GM12878 (cell line): ENCODE measurements around the gene DTD1. TPM values are rescaled to one million over a fixed set of nuclear protein-coding genes. Genes with fewer than 3 reads are reported as not detected.

Experiments used
- ATAC-seq: fragments of 200-7000 bp; cut with Tn5 transposase; 3 replicates; pipeline ENCODE4 v1.9.1; 2020; ENCODE audit warnings: mild to moderate bottlenecking, moderate library complexity
- BruUV-seq: library from RNA; stranded (reverse); fragments of 400-500 nt; replicated peaks from 2 replicates; lab custom pipeline; 2021; lab: Mats Ljungman, UMichigan
- CTCF ChIA-PET: fragments of 300-600 bp; sonication (Branson Sonifier 250); formaldehyde crosslinking; extraction: SDS; loops from one replicate; lab custom pipeline; 2021; ENCODE audit warnings: inconsistent platforms; lab: Yijun Ruan, JAX
- POLR2A ChIA-PET: fragments of 350-600 bp; formaldehyde crosslinking; extraction: SDS; loops from one replicate; lab custom pipeline; 2021; ENCODE audit warnings: inconsistent platforms; lab: Charles Lee
- RAD21 ChIA-PET: fragments of 300-600 bp; sonication (Branson Sonifier 250); formaldehyde crosslinking; loops from one replicate; lab custom pipeline; 2023; ENCODE audit warnings: antibody characterized with exemption; ENCODE audit not compliant: unreplicated experiment; lab: Charles Lee
- SMC1A ChIA-PET: fragments of 300-600 bp; sonication (Branson Sonifier 250); formaldehyde crosslinking; loops from one replicate; lab custom pipeline; 2023; ENCODE audit not compliant: unreplicated experiment, uncharacterized antibody; lab: Charles Lee
- DNase-seq: peaks from one replicate; pipeline ENCODE4 v3.0.0-alpha.2; 2011; ENCODE audit warnings: low read depth, low spot score
- FAIRE-seq: peaks from 3 replicates; lab custom pipeline; 2011; peaks lifted over from hg19 to GRCh38; lab: Jason Lieb, UNC
- H2AFZ ChIP-seq: 2 replicates; pipeline ENCODE4 v1.6.0; 2011; ENCODE audit warnings: low read depth, low read length, control low read depth; ENCODE audit not compliant: control insufficient read depth
- H3K27ac ChIP-seq: 2 replicates; pipeline ENCODE4 v1.5.1; 2011; ENCODE audit warnings: control low read depth; ENCODE audit not compliant: control insufficient read depth, insufficient read depth
- H3K27me3 ChIP-seq, 2 experiments: replicated peaks in 1 of 2; 2 replicates each; pipeline versions ENCODE4 v1.6.0 to v1.6.1; 2011; ENCODE audit warnings: low read length in 1 of 2; ENCODE audit not compliant: control insufficient read depth in 2 of 2, insufficient read depth in 2 of 2
- H3K36me3 ChIP-seq, 2 experiments: 2 replicates each; pipeline ENCODE4 v1.5.1; 2011; ENCODE audit warnings: low read length in 1 of 2; ENCODE audit not compliant: control insufficient read depth in 2 of 2, insufficient read depth in 2 of 2
- H3K4me1 ChIP-seq: 2 replicates; pipeline ENCODE4 v1.6.1; 2011; ENCODE audit warnings: mild to moderate bottlenecking, low read length, moderate library complexity, mixed read lengths; ENCODE audit not compliant: control insufficient read depth, insufficient read depth
- H3K4me2 ChIP-seq: 2 replicates; pipeline ENCODE4 v1.6.0; 2011; ENCODE audit warnings: control low read depth; ENCODE audit not compliant: control insufficient read depth, insufficient read depth
- H3K4me3 ChIP-seq: fragments of 200-600 bp; sonication (generic); 2 replicates; pipeline ENCODE4 v1.5.1; 2016
- H3K79me2 ChIP-seq: 2 replicates; pipeline ENCODE4 v1.6.0; 2011; ENCODE audit warnings: low read length; ENCODE audit not compliant: control insufficient read depth, insufficient read depth
- H3K9ac ChIP-seq: 2 replicates; pipeline ENCODE4 v1.8.0; 2011; ENCODE audit warnings: low read length, control low read depth, mixed read lengths; ENCODE audit not compliant: control insufficient read depth, insufficient read depth
- H3K9me3 ChIP-seq: replicated peaks from 3 replicates; pipeline ENCODE4 v1.5.1; 2011; ENCODE audit warnings: mild to moderate bottlenecking, low read length; ENCODE audit not compliant: control insufficient read depth, insufficient read depth
- H4K20me1 ChIP-seq: 2 replicates; pipeline ENCODE4 v1.6.0; 2011; ENCODE audit not compliant: control insufficient read depth, insufficient read depth
- CHD1 ChIP-seq: IDR thresholded peaks from 2 replicates; pipeline ENCODE4 v1.6.1; 2012; ENCODE audit warnings: low read depth, low read length, improper control_type of control experiment
- EZH2 ChIP-seq: IDR thresholded peaks from 2 replicates; pipeline ENCODE4 v1.6.1; 2012; ENCODE audit warnings: low read depth, mild to moderate bottlenecking, control low read depth, inconsistent platforms, low read length, borderline replicate concordance; ENCODE audit not compliant: control insufficient read depth
- IKZF2 ChIP-seq, 2 experiments: fragments of 450-650 bp; IDR thresholded peaks; 2 replicates each; pipeline ENCODE4 v1.6.1; 2017; ENCODE audit warnings: mild to moderate bottlenecking in 2 of 2, moderate library complexity in 2 of 2
- MEF2A ChIP-seq: IDR thresholded peaks from 2 replicates; pipeline ENCODE4 v1.6.1; 2011; ENCODE audit warnings: low read depth, mild to moderate bottlenecking, low read length, moderate library complexity; ENCODE audit not compliant: insufficient read depth
- NR2F1 ChIP-seq: fragments of 450-650 bp; conservative IDR thresholded peaks from 2 replicates; pipeline ENCODE4 v1.6.1; 2017; ENCODE audit warnings: mild to moderate bottlenecking
- POLR2A ChIP-seq: IDR thresholded peaks from 2 replicates; pipeline ENCODE4 v1.6.1; 2011; ENCODE audit warnings: low read depth, mild to moderate bottlenecking, low read length
- SMAD1 ChIP-seq: fragments of 450-650 bp; IDR thresholded peaks from 2 replicates; pipeline ENCODE4 v1.6.1; 2018; ENCODE audit warnings: mild to moderate bottlenecking, low read depth; ENCODE audit not compliant: partially characterized antibody
- SMAD5 ChIP-seq: IDR thresholded peaks from 2 replicates; pipeline ENCODE4 v1.6.1; 2016; ENCODE audit warnings: antibody characterized with exemption, low read depth
- SP1 ChIP-seq: IDR thresholded peaks from one replicate; pipeline ENCODE4 v1.6.1; 2011; ENCODE audit warnings: low read depth, low read length
- WGBS: methylation state at CpG from one replicate; pipeline ENCODE4 v1.1.6; 2016; ENCODE audit warnings: low lambda C conversion rate; ENCODE audit not compliant: insufficient replicate concordance, insufficient coverage; ENCODE audit errors: missing lambda C conversion rate; 5-methylcytosine and 5-hydroxymethylcytosine counted together
- in situ Hi-C: fragments of 300-500 bp; cut with MboI; formaldehyde crosslinking; loops from 9 replicates; pipeline ENCODE4 v1.14.3; 2018; ENCODE audit warnings: mixed read lengths
- intact Hi-C: fragments of 100-400 bp; cut with micrococcal nuclease; formaldehyde crosslinking; loops from one replicate; pipeline ENCODE4 v1.14.2; 2022; ENCODE audit not compliant: unreplicated experiment
- polyA plus RNA-seq, 11 experiments: library from polyadenylated mRNA; depleted of rRNA in 4 of 11; unstranded in 6 of 11; stranded (reverse) in 5 of 11; fragments of >200 nt; fragmentation: Nextera tagmentation in 4 of 11; fragmentation: Illumina TruSeq in 1 of 11; extraction: Ambion mirVana in 4 of 11; extraction: Trizol in 1 of 11; gene quantifications; 1 replicate in 1 of 11; 2 replicates in 10 of 11; pipeline versions ENCODE4 v1.2.1 to v1.2.3, GENCODE V29; 2011 to 2016; ENCODE audit warnings: inconsistent platforms in 2 of 11, missing spikeins in 2 of 11, low read depth in 1 of 11
- total RNA-seq, 4 experiments: library from RNA; depleted of rRNA in 3 of 4; stranded (reverse); fragments of >200 nt in 3 of 4; fragmentation: Illumina TruSeq in 1 of 4; extraction: Trizol in 1 of 4; gene quantifications; 2 replicates each; pipeline versions ENCODE4 v1.2.1 to v1.2.3, GENCODE V29; 2013 to 2021
- TF ChIP-seq, protein P1 (sequence below): fragments of 450-650 bp; IDR thresholded peaks from 2 replicates; pipeline ENCODE4 v1.6.1; 2016; ENCODE audit warnings: mild to moderate bottlenecking
- TF ChIP-seq, protein P2 (sequence below): fragments of 150-350 bp; IDR thresholded peaks from 2 replicates; pipeline ENCODE4 v1.6.1; 2014; ENCODE audit warnings: mild to moderate bottlenecking, low read depth, low read length
- TF ChIP-seq, protein P3 (sequence below): fragments of 450-650 bp; formaldehyde crosslinking; IDR thresholded peaks from 2 replicates; pipeline ENCODE4 v1.4.0; 2022; ENCODE audit warnings: mild to moderate bottlenecking, moderate library complexity

The DTD1 gene
- total and polyA plus RNA-seq, 10 of the 15 experiments (the other 5 are each of a cell fraction or from before 2014, with no cell fraction given): 24.3 to 99.8 (median 63.3) TPM

DNA sequence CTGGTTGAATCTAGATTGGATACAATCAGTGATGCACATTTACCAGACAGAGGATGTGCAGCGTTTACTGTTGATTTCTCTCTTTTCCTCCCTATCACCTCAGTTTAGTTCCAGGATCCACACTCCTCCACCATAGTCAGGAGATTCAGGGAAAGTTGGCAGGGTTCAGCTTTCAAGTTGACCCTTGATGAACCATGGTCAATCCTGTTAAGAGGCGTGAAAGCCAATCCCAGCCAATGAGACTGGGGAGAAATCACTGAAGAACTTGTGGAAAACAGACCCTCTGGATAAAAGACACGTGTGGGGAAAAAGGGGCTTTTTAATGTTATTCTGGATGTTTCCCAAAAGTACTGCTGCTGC is 206.6 kb downstream of the DTD1 start:
- no peaks in the 10 kb centered on the region for H4K20me1 ChIP-seq
- H3K9me3 ChIP-seq: peaks cover 7% of the 10 kb centered on the region; the same call in 1 of the 3 replicates
- DNase-seq: no peak
- no peaks in the 10 kb centered on the region for H3K36me3 ChIP-seq
- POLR2A ChIA-PET: interaction anchor here (1.0 to 1.4 kb wide), 4 partner anchors 10 to 287 kb away, joined by 3 read pairs; partner anchors contain the start of gene SEC23B
- in situ Hi-C loops: no loop called here
- H3K27ac ChIP-seq: peak overlapping the region; percentile 75
- H3K4me2 ChIP-seq: peak overlapping the region; percentile 95
- TF ChIP-seq SMAD5 (no peak), SMAD1 (no peak), POLR2A (no peak), NR2F1 (no peak), MEF2A (no peak), IKZF2 (IDR thresholded peaks at IDR 0.05) (no peak), CHD1 (no peak), EZH2 (no peak), SP1 (no peak)
- TF ChIP-seq, protein P1, sequence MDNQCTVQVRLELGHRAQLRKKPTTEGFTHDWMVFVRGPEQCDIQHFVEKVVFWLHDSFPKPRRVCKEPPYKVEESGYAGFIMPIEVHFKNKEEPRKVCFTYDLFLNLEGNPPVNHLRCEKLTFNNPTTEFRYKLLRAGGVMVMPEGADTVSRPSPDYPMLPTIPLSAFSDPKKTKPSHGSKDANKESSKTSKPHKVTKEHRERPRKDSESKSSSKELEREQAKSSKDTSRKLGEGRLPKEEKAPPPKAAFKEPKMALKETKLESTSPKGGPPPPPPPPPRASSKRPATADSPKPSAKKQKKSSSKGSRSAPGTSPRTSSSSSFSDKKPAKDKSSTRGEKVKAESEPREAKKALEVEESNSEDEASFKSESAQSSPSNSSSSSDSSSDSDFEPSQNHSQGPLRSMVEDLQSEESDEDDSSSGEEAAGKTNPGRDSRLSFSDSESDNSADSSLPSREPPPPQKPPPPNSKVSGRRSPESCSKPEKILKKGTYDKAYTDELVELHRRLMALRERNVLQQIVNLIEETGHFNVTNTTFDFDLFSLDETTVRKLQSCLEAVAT: no peak
- TF ChIP-seq, protein P2, sequence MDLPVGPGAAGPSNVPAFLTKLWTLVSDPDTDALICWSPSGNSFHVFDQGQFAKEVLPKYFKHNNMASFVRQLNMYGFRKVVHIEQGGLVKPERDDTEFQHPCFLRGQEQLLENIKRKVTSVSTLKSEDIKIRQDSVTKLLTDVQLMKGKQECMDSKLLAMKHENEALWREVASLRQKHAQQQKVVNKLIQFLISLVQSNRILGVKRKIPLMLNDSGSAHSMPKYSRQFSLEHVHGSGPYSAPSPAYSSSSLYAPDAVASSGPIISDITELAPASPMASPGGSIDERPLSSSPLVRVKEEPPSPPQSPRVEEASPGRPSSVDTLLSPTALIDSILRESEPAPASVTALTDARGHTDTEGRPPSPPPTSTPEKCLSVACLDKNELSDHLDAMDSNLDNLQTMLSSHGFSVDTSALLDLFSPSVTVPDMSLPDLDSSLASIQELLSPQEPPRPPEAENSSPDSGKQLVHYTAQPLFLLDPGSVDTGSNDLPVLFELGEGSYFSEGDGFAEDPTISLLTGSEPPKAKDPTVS: no peak
- TF ChIP-seq, protein P3, sequence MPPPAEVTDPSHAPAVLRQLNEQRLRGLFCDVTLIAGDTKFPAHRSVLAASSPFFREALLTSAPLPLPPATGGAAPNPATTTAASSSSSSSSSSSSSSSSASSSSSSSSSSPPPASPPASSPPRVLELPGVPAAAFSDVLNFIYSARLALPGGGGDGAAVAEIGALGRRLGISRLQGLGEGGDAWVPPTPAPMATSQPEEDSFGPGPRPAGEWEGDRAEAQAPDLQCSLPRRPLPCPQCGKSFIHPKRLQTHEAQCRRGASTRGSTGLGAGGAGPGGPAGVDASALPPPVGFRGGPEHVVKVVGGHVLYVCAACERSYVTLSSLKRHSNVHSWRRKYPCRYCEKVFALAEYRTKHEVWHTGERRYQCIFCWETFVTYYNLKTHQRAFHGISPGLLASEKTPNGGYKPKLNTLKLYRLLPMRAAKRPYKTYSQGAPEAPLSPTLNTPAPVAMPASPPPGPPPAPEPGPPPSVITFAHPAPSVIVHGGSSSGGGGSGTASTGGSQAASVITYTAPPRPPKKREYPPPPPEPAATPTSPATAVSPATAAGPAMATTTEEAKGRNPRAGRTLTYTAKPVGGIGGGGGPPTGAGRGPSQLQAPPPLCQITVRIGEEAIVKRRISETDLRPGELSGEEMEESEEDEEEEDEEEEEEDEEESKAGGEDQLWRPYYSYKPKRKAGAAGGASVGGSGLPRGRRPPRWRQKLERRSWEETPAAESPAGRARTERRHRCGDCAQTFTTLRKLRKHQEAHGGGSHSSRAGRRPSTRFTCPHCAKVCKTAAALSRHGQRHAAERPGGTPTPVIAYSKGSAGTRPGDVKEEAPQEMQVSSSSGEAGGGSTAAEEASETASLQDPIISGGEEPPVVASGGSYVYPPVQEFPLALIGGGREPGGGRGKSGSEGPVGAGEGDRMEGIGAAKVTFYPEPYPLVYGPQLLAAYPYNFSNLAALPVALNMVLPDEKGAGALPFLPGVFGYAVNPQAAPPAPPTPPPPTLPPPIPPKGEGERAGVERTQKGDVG (CRISPR knock-in tag): no peak
- TF ChIP-seq, all 136 proteins: peak for 0
- ATAC-seq: peak; percentile 11; the same call in 2 of the 3 replicates
- no peaks in the 10 kb centered on the region; the same call in 1 of the 2 replicates for H3K79me2 ChIP-seq
- peaks cover 8% of the 10 kb centered on the region; the same call in 1 of the 2 replicates for H3K4me1 ChIP-seq
- WGBS: 11% methylated on average over 3 of the region's 3 CpGs
- no peaks in the 10 kb centered on the region for H3K27me3 ChIP-seq
- RAD21 ChIA-PET: interaction anchor here (1.0 to 1.4 kb wide), 5 partner anchors 44 to 159 kb away, joined by 3 to 6 read pairs (median 3); no protein-coding TSS in a partner anchor
- SMC1A ChIA-PET: interaction anchor here (0.6 to 2.1 kb wide), 11 partner anchors 10 to 280 kb away, joined by 3 to 8 read pairs (median 3); no protein-coding TSS in a partner anchor
- no peak for FAIRE-seq
- H3K4me3 ChIP-seq: peak overlapping the region; percentile 68
- BruUV-seq: TSS peak; percentile 94
- H2AFZ ChIP-seq: peak overlapping the region; percentile 90
- CTCF ChIA-PET: interaction anchor here (0.7 to 1.6 kb wide), 9 partner anchors 8 to 277 kb away, joined by 3 to 8 read pairs (median 3); no protein-coding TSS in a partner anchor
- peak overlapping the region; percentile 78 for H3K9ac ChIP-seq
- intact Hi-C loops: loop anchor here (5.0 to 10.0 kb wide), 2 partner anchors 157 to 280 kb away; no protein-coding TSS in a partner anchor
